Suprapubic skin (tissue), 4 donors: ENCODE results near the gene ZMYM1.

Source experiments
- CTCF ChIP-seq, 2 donors: fragments of 200-600 bp in 1 of 2; fragments of 450-650 bp in 1 of 2; sonication (generic) in 1 of 2; IDR thresholded peaks; one replicate each; pipeline ENCODE4 v1.5.1; 2016 to 2019; ENCODE audit warnings: antibody characterized with exemption in 2 of 2, mild to moderate bottlenecking in 1 of 2, moderate library complexity in 1 of 2
- POLR2A ChIP-seq, 2 donors: fragments of 450-650 bp; IDR thresholded peaks; one replicate each; pipeline ENCODE4 v1.6.1; 2017; ENCODE audit warnings: antibody characterized with exemption in 2 of 2, mild to moderate bottlenecking in 2 of 2, moderate library complexity in 2 of 2
- POLR2AphosphoS5 ChIP-seq, 3 donors: sonication (generic); formaldehyde crosslinking; IDR thresholded peaks; one replicate each; pipeline ENCODE4 v1.6.1; 2017; ENCODE audit warnings: antibody characterized with exemption in 3 of 3

GRCh38 chr1:35037206-35037605 is 42.0 kb upstream of the ZMYM1 start:
- TF ChIP-seq POLR2A (IDR thresholded peaks at IDR 0.05) (no peak), POLR2AphosphoS5 (IDR thresholded peaks at IDR 0.05) (no peak), CTCF (IDR thresholded peaks at IDR 0.05) (no peak)
